Suppressor macrophage treated with lipopolysaccharide for 1 hour (primary cell): ENCODE results near the gene RAI1.
"Not testable (repeated sequence)": the region's sequence is repeated elsewhere in the genome, so short reads cannot be mapped to it uniquely, and the experiment has no call there.

Experiments
- DNase-seq, 3 donors: peaks; one replicate each; pipeline ENCODE4 v3.0.0-alpha.2; 2020 to 2022

Gene RAI1

GRCh38 chr17:17801800-17802481 is 120.7 kb downstream of the RAI1 start:
- no peak for DNase-seq

- DNase-seq = no peak
Observed at GRCh38 chr17:17804007-17804406, 122.7 kb downstream of the RAI1 start.

- no peak for DNase-seq
Observed at GRCh38 chr17:17805575-17805974, 124.3 kb downstream of the RAI1 start.

GRCh38 chr17:17806035-17806434 is 124.8 kb downstream of the RAI1 start:
- DNase-seq = no peak

DNA sequence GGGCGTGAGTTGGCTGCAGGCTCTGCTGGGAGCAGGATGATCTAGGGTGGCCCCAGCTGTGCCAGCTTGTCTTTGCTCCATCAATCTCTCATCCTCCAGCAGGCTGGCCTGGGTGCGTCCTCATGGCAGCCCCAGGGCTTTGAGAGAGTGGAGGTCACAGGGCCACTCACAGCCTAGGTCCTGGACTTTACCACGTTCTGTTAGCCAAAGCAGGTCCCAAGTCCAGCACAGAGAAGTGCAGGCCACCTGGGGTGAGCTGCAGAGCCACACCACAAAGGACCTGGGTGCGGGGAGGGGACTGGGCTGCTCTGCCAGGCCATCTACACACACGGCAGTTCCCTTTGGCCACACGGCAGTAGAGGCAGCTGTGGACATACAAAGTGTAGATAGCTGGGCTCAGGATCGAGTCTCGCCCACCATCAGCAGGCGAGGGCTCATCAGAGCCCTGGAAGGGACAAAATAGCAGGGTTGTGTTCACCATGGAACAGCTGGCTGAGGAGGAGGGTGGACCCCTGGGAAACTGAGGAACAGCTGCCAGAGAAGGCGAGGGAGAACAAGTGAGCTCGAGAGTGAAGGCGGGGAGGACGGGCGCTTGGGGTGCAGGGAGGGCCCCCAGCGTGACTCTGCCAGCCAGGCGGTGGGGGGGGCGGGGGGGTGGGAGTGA is 125.5 kb downstream of the RAI1 start:
- DNase-seq = no peak

- DNase-seq = no peak
Observed at GRCh38 chr17:17807440-17807839, 126.2 kb downstream of the RAI1 start.

- DNase-seq = not testable (repeated sequence)
Observed at GRCh38 chr17:17808200-17808599, 126.9 kb downstream of the RAI1 start.

DNA sequence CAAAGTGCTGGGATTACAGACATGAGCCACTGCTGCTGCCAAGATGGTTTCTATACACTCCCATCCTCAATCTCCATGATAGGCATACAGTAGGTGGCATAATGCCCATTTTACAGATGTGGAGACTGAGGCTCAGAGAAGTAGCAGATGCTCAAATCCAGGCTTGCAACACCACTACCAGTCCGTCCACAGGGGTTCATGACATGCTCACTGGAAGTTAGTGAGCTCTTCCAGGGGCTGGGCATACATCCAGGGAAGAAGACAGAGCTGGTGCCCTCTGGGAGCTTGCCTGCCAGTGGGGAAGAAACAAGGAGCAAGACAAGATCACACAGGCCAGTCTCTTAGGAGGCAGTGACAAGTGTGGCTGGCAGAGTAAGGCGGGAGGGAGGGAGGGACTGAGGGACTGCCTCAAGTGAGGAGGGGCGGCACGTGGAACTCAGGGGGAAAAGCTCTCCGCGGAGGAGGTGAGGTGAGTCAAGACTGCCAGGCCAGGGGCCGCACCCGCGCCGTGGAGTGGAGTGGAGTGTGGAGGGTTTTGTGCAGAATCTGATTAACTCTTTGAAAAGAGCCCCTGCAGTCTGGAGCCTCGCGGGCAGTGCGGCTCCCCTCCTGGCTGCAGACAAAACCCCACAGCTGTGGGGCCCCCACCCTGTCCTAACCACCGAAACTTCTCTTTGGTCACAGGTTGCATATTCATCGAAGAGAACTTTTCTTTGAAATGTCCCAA is 127.6 kb downstream of the RAI1 start:
- no peak for DNase-seq

DNA sequence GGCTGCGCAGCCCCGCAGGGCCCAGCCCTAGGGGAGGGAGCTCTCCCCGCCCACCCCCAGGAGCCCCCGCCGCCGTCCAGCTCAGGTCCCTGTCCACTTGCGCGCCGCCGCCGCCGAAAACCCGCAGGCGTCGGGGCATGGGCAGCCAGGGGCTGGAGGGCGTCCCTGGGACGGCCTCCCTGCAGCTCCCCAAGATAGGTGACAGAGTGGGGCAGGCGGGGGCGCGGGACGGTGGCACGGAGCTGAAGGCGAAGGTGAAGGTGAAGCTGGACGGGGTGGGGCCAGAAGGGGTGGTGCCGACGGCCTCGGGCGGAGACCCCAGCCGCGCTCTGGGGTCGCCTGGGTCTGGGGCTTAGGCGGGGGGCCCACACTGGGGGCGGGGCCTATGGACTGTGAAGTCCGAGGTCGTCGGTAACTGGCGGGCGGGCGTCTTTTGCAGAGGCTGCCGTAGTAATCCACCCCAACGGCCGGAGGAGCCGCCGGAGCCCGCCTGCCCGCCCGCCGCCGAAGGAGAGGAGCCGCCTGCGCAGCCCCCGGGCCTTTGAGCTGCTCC is 128.3 kb downstream of the RAI1 start:
- DNase-seq = no peak

DNA sequence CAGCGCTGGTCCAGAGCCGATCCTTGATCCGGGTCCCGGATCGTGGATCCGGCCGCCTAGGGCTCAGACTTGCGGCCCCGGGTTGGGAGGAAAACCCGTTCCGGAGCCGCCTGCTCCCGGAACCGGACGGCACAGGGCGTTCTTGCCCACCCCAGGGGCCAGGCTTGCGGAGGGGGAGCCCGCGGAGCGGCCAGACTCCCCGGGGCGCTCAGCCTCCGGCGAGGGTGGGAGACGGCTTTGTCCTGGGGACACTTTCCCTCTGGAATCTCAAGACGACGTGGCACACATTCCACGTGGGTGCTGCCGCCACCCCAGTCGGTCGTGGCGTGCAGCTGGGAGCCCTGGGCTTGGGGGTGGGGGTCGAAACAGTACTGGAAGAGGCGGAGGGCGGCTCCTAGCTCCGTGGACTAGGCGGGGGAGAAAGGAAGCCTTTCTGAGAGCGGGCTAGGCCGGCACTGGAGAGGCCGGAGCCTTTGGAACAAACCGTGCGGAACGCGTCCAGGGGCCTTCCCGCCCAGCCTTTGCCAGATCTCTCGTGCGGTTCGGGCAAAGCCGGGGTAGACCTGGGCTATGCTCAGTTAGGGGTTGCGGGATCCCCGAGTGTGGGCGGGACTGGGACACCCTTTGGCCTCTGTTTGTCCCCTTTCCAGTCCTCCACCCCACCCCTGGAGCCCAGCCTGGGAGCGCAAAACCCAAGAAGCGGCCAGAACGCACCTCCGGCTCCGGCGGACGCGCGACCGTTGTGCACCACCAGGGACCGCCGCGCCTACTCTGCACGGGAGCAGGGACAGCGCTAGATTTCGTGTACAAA is 129.0 kb downstream of the RAI1 start:
- no peak for DNase-seq

GRCh38 chr17:17810895-17811248 is 129.6 kb downstream of the RAI1 start:
- no peak for DNase-seq

GRCh38 chr17:17811381-17812210 is 130.3 kb downstream of the RAI1 start:
- DNase-seq = no peak

- DNase-seq = peak; percentile 62 to 70 (median 69)
Observed at GRCh38 chr17:17812211-17813054, 131.2 kb downstream of the RAI1 start.

DNA sequence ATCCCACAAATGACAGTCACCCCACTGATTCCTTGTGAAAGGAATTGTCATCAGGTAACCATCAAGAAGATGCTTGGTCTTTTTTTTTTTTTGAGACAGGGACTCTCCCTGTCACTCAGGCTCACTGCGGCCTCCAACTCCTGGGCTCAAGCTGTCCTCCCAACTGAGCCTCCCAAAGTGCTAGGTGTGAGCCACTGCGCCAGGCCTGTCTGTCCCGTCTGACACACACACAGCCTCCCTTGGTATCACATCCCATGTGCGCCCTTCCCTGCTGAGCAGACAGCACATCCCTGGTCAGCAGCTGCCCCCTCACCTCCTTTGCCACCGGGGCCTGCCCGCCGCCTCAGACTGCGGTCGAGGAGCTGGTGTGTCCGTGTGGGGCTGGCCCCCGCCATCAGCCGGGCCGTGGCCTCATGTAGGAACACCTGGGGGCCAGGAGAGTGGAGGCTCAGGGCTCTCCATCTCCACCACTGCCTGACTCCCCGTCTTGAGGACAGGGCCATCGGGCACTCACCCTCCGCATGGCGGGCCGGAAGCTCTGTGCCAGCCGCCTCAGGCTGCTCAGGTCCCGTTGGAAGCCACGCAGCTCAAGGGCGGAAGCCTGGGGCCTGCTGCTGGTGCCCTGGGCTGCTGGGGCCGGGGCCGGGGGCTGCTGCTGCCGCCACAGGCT is 131.9 kb downstream of the RAI1 start:
- no peak for DNase-seq

DNA sequence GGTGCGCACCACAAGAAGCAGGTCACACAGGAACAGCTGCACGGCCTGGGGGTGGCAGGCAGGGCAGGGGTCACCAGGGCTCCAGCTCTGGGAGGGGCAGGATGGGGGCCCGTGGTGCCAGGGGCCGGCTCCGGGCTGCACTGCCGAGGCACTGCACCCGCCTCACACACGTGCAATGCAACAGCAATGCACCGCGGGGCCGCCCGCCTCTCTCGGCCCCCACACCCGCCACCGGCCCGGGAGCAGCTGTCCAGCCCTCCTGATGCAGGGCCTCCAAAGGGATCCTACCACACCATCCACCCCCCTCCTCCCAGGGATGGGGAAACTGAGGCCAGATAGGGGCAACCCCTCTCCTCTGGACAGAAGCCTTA is 132.5 kb downstream of the RAI1 start:
- DNase-seq = no peak

- no peak for DNase-seq
Observed at GRCh38 chr17:17814162-17815061, 133.2 kb downstream of the RAI1 start.

DNA sequence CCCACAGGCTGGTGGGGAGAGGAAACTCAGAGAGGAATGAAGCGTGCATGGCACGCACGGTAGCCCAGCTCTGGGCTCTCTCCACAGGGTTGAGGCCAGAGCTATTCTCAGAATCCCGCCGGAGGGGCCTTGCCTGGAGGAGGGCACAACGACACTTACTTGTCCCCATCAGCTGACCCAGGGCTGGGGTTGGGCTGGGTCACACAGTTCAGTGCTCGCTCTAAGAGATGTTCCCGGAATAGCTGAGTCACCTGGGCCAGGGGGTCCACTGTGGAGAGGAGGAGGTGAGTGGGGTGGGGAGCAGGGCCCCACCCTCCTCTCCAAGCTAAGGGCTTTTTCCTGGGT is 133.8 kb downstream of the RAI1 start:
- DNase-seq = no peak

- no peak for DNase-seq
Observed at GRCh38 chr17:17815436-17816200, 134.4 kb downstream of the RAI1 start.
